HG03097 (cell line): ENCODE data around the gene RAB5IF.
"Not testable (repeated sequence)": the region's sequence is repeated elsewhere in the genome, so short reads cannot be mapped to it uniquely, and the experiment has no call there.

Source experiments
- ATAC-seq: cut with Tn5 transposase; IDR thresholded peaks from one replicate; pipeline ENCODE4 v1.9.1; 2021; ENCODE audit not compliant: unreplicated experiment, low FRiP score

RAB5IF gene

GRCh38 chr20:36628076-36628475, 22.5 kb downstream of the RAB5IF start:
- ATAC-seq: no peak

GRCh38 chr20:36629719-36630681, 24.4 kb downstream of the RAB5IF start:
- no peak for ATAC-seq

GRCh38 chr20:36631646-36632045, 26.1 kb downstream of the RAB5IF start:
- ATAC-seq: no peak

GRCh38 chr20:36632147-36632486, 26.5 kb downstream of the RAB5IF start:
- no peak for ATAC-seq

DNA sequence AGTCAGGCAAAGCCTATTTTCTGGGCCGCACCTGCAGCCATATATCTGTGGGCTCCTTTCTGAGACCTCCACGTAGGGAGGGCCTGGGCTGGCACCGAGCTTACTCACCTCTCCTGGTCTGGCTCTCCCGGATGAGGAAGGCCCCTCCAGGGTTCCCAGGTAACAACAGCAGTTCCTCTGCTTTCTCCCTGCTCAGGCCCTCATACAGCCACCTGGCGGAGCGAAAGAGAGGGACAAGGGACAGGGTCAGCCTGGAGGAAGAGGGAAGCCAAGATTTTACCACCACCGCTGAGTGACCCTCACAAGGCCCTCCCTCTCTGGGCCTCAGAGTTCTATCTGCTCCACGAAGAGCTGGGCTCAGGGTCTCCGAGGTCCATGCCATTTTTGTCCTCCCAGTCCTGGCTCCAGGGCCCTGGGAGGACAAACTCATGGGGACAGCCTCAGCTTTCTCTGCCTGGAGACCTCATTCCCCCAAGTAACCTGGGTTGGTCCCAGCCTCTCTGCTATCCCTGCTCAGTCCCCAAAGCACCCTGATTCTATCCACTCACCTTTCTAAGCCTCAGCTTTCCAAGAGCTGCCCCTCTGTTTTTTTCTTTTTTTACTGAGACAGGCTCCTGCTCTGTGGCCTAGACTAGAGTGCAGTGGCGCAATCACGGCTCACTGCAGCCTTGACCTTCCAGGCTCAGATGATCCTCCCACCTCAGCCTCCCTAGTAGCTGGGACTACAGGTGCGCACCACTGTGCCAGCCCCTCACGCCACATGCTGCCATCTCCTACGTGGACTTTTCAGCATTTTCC, 27.1 kb downstream of the RAB5IF start:
- no peak for ATAC-seq

GRCh38 chr20:36633285-36633772, 27.8 kb downstream of the RAB5IF start:
- ATAC-seq: no peak

GRCh38 chr20:36634342-36634741, 28.8 kb downstream of the RAB5IF start:
- ATAC-seq: no peak

DNA sequence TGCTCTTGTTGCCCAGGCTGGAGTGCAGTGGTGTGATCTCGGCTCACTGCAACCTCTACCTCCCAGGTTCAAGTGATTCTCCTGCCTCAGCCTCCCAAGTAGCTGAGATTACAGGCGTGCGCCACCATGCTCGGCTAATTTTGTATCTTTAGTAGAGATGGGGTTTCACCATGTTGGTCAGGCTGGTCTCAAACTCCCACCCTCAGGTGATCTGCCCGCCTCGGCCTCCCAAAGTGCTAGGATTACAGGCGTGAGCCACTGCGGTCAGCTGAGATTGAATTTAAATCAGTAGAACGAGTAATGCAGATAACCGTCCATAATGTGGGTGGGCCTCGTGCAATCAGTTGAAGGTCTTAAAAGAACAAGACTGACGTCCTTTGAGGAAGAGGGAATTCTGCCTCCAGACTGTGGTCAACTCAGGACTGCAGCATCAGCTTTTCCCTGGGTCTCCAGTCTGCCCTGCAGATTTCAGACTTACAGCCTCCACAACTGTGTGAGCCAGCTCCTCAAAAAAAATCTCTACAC, 33.4 kb downstream of the RAB5IF start:
- ATAC-seq: not testable (repeated sequence)

GRCh38 chr20:36641506-36641843, 35.9 kb downstream of the RAB5IF start:
- ATAC-seq: no peak

DNA sequence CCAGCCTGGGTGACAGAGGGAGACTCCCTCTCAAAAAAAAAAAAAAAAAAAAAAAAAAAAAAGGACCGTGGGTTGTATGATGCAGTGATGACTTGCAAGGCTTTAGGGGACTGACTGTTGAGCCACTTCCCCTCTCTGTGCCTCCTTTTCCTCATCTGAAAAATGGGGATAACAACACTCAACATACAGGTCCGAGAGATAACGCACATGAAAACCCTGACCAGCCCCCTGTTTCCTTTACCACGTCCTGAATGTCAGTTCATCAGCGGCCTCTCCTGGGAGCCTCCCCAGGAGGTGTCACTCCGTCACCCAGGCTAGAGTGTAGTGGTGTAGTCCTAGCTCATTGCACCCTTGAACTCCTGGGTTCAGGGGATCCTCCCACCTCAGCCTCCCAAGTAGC, 36.6 kb downstream of the RAB5IF start:
- no peak for ATAC-seq

- ATAC-seq: no peak
These were observed 38.6 kb downstream of the RAB5IF start for GRCh38 chr20:36644032-36644705.

DNA sequence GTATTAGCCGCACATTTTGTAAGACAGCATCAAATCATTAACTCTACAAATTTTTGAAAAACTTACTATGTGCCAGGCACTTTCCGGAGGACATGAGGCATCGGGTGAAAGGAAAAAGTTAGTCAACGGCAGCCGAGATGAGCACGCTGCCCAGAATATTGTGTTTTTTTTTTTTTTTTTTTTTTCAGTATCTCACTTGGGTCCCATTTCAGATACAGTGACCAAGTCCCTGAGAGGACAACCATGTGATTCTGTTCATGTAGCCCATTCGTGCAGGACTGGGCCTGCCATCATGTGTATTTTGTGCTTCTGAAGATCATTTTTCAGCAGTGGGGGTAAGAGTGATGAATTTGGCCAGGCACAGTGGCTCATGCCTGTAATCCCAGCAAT, 39.1 kb downstream of the RAB5IF start:
- no peak for ATAC-seq

- no peak for ATAC-seq
These were observed 39.8 kb downstream of the RAB5IF start for GRCh38 chr20:36645353-36645752.

- no peak for ATAC-seq
These were observed 40.4 kb downstream of the RAB5IF start, which contains the start of gene SLA2 for GRCh38 chr20:36645998-36646397. TSS of gene SLA2 (minus strand) at chr20:36646196. CDS start at chr20:36641335, 4,861 bp downstream.

GRCh38 chr20:36646678-36647077, 41.1 kb downstream of the RAB5IF start:
- ATAC-seq: no peak

DNA sequence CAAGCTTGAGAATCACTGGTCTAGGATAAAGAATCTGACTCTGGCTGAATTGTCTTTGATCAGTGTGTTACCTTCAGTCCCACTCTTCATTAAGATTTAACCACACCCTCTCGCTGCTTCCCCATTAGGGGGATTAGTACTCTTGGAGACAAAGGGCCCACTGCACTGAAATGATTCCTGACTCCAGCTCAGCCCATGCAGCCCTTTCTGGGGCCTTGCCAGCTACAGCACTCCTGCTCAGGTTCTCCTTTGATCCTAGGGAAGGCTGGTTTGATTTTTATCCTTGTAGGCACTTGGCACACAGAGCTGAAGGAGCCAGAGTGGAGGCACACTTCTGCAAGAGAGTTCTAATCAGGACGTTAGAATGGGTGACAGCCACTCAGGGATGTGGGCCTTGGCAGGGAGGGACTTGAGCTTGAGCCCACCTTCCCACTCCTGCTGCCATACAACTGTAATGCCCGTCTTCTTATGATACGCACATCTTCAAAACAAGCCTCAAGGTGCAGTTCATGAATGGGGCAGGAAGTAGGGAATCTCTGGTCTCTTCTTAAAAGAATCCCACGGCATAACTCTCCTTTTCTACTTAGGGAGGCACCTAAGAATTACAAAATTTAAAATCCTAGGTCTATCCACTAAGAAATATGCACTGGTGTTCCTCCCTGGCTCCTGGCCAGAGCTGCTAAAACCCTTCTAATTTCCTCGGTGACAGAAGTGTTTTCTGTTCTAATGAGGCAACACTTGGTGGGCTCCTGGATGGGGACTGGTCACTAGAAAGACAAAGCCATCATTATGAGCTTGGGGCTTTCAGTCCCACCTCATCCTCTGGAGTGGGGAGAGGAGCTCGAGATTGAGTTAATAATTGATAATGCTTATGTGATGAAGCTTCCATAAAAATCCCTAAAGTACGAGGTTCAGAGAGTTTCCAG, 41.9 kb downstream of the RAB5IF start:
- no peak for ATAC-seq

- ATAC-seq: no peak
These were observed 47.9 kb downstream of the RAB5IF start for GRCh38 chr20:36653456-36653855.

GRCh38 chr20:36654506-36654905, 48.9 kb downstream of the RAB5IF start:
- no peak for ATAC-seq

GRCh38 chr20:36655004-36655403, 49.4 kb downstream of the RAB5IF start:
- no peak for ATAC-seq

- no peak for ATAC-seq
These were observed 51.2 kb downstream of the RAB5IF start for GRCh38 chr20:36656733-36657132.
